HG03039 (cell line): Measurements from ENCODE around the gene ALG11.
"Not testable (repeated sequence)": the region's sequence is repeated elsewhere in the genome, so short reads cannot be mapped to it uniquely, and the experiment has no call there.

ENCODE experiments used
- ATAC-seq: cut with Tn5 transposase; IDR thresholded peaks from one replicate; pipeline ENCODE4 v1.9.1; 2021; ENCODE audit warnings: mild to moderate bottlenecking, moderate library complexity; ENCODE audit not compliant: unreplicated experiment

ALG11 gene

GRCh38 chr13:52026246-52026626 is 14.0 kb downstream of the ALG11 start:
- no peak for ATAC-seq

- no peak for ATAC-seq
Measured at GRCh38 chr13:52027832-52028231, 15.6 kb downstream of the ALG11 start.

GRCh38 chr13:52029569-52029968 is 17.4 kb downstream of the ALG11 start:
- no peak for ATAC-seq

GRCh38 chr13:52030401-52030800 is 18.2 kb downstream of the ALG11 start:
- ATAC-seq, result not testable (repeated sequence)

GRCh38 chr13:52033039-52033438 is 20.8 kb downstream of the ALG11 start:
- ATAC-seq, result no peak

- ATAC-seq, result no peak
Measured at GRCh38 chr13:52034616-52035226, 22.5 kb downstream of the ALG11 start.

GRCh38 chr13:52036037-52036436 is 23.8 kb downstream of the ALG11 start:
- no peak for ATAC-seq

- ATAC-seq, result no peak
Measured at GRCh38 chr13:52043675-52044074, 31.5 kb downstream of the ALG11 start.

- ATAC-seq, result no peak
Measured at GRCh38 chr13:52047463-52047862, 35.3 kb downstream of the ALG11 start.

GRCh38 chr13:52048516-52048915 is 36.3 kb downstream of the ALG11 start:
- no peak for ATAC-seq

GRCh38 chr13:52051400-52051799 is 39.2 kb downstream of the ALG11 start:
- no peak for ATAC-seq

- ATAC-seq, result no peak
Measured at GRCh38 chr13:52053460-52053859, 41.3 kb downstream of the ALG11 start.

- ATAC-seq, result not testable (repeated sequence)
Measured at GRCh38 chr13:52061064-52061463, 48.9 kb downstream of the ALG11 start.

GRCh38 chr13:52061587-52061986 is 49.4 kb downstream of the ALG11 start:
- no peak for ATAC-seq

GRCh38 chr13:52067237-52067636 is 55.0 kb downstream of the ALG11 start:
- no peak for ATAC-seq

- no peak for ATAC-seq
Measured at GRCh38 chr13:52070929-52071523, 58.8 kb downstream of the ALG11 start.
